Endodermal cell (in vitro differentiated cells): ENCODE data around the gene CCDC68. TPM values are rescaled to one million over a fixed set of nuclear protein-coding genes. Genes with fewer than 3 reads are reported as not detected.

Source experiments
- DNase-seq: peaks from one replicate; pipeline ENCODE4 v3.0.0-alpha.2; 2017
- H3K27ac ChIP-seq: 2 replicates; pipeline ENCODE4 v1.5.1; 2013; ENCODE audit warnings: mild to moderate bottlenecking, low read depth, low read length, moderate library complexity
- H3K27me3 ChIP-seq: 2 replicates; pipeline ENCODE4 v1.6.1; 2013; ENCODE audit warnings: mild to moderate bottlenecking, low read length, moderate library complexity; ENCODE audit not compliant: insufficient read depth, control insufficient read depth, poor library complexity, severe bottlenecking
- H3K36me3 ChIP-seq: 2 replicates; pipeline ENCODE4 v1.7.0; 2013; ENCODE audit warnings: mild to moderate bottlenecking, low read length, moderate library complexity; ENCODE audit not compliant: control insufficient read depth, insufficient read depth
- H3K4me1 ChIP-seq: one replicate; pipeline ENCODE4 v1.7.0; 2013; ENCODE audit warnings: low read length; ENCODE audit not compliant: control insufficient read depth, insufficient read depth
- H3K4me3 ChIP-seq: 2 replicates; pipeline ENCODE4 v1.5.1; 2013; ENCODE audit warnings: mild to moderate bottlenecking, low read length, moderate library complexity
- H3K9ac ChIP-seq: 2 replicates; pipeline ENCODE4 v1.6.1; 2013; ENCODE audit warnings: mild to moderate bottlenecking, low read length, moderate library complexity; ENCODE audit not compliant: poor library complexity, severe bottlenecking; ENCODE audit errors: extremely low read depth
- H3K9me3 ChIP-seq: 2 replicates; pipeline ENCODE4 v1.6.1; 2013; ENCODE audit warnings: mild to moderate bottlenecking, low read length, moderate library complexity; ENCODE audit not compliant: control insufficient read depth
- H3K27ac Mint-ChIP-seq: 2 replicates; pipeline ENCODE4 v1.8.0; 2020; ENCODE audit warnings: mixed read lengths
- H3K27me3 Mint-ChIP-seq: 2 replicates; pipeline ENCODE4 v1.8.0; 2021; ENCODE audit warnings: mild to moderate bottlenecking, mixed read lengths; ENCODE audit not compliant: insufficient read depth
- H3K36me3 Mint-ChIP-seq: 2 replicates; pipeline ENCODE4 v1.8.0; 2020; ENCODE audit warnings: low read depth, mixed read lengths
- H3K4me1 Mint-ChIP-seq: 2 replicates; pipeline ENCODE4 v1.8.0; 2020; ENCODE audit warnings: mixed read lengths
- H3K4me3 Mint-ChIP-seq: 2 replicates; pipeline ENCODE4 v1.8.0; 2020; ENCODE audit warnings: mild to moderate bottlenecking, moderate library complexity, mixed read lengths
- H3K9me3 Mint-ChIP-seq: 2 replicates; pipeline ENCODE4 v1.8.0; 2020; ENCODE audit warnings: mild to moderate bottlenecking, mixed read lengths
- WGBS, 2 experiments: methylation state at CpG; one replicate each; pipeline versions ENCODE4 v1.1.5 to v1.1.7; 2013; ENCODE audit warnings: missing lambda C conversion rate in 2 of 2, mixed read lengths in 1 of 2; ENCODE audit not compliant: insufficient coverage in 1 of 2, insufficient read length in 1 of 2; 5-methylcytosine and 5-hydroxymethylcytosine counted together
- total RNA-seq, 2 donors: library from RNA; stranded (reverse); fragmentation: NEBNext Ultra II Directional in 1 of 2; extraction: Animal tissue kit (Norgen Biotek cat#: 25700) in 1 of 2; gene quantifications; 2 replicates in 1 of 2; 3 replicates in 1 of 2; pipeline ENCODE4 v1.2.1, GENCODE V29; 2021
- TF ChIP-seq, protein P1 (sequence below): fragments of 200-600 bp; sonication (generic); conservative IDR thresholded peaks from 2 replicates; pipeline ENCODE4 v1.5.0; 2021; ENCODE audit warnings: antibody characterized with exemption, mild to moderate bottlenecking

The CCDC68 gene
- total RNA-seq, 2 donors from 2014 or later, result 0.53 to 0.80 TPM

DNA sequence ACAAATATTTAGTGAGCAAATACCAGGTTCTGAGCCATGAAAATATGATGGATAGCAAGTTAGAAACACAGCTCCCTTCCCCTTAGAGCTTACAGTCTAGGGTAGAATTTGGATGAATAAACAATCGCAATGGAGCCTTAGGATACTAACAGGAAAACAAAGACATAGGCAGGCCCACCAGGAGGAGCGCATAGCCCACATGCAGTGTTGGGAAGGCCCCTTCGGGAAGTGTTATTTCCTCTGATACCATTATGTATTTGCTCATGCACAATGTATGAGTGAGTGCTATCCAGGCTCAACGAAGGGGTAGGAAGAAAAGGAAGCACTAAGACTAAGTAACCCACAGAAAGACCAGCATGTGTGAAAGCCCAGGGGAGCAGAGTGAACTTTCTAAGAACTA is 76.9 kb downstream of the CCDC68 start:
- 60 to 64% methylated on average over 3 to 4 of the region's 4 CpGs for WGBS, 2 experiments
- no peak overlapping the region for H3K27ac ChIP-seq
- Mint-ChIP-seq H3K9me3 (peaks cover 9% of the 10 kb centered on the region), H3K4me1 (peaks cover 43% of the 10 kb centered on the region), H3K27me3 (peaks cover 3% of the 10 kb centered on the region), H3K36me3 (no peaks in the 10 kb centered on the region), H3K27ac (no peak overlapping the region), H3K4me3 (no peak overlapping the region)
- TF ChIP-seq, protein P1, sequence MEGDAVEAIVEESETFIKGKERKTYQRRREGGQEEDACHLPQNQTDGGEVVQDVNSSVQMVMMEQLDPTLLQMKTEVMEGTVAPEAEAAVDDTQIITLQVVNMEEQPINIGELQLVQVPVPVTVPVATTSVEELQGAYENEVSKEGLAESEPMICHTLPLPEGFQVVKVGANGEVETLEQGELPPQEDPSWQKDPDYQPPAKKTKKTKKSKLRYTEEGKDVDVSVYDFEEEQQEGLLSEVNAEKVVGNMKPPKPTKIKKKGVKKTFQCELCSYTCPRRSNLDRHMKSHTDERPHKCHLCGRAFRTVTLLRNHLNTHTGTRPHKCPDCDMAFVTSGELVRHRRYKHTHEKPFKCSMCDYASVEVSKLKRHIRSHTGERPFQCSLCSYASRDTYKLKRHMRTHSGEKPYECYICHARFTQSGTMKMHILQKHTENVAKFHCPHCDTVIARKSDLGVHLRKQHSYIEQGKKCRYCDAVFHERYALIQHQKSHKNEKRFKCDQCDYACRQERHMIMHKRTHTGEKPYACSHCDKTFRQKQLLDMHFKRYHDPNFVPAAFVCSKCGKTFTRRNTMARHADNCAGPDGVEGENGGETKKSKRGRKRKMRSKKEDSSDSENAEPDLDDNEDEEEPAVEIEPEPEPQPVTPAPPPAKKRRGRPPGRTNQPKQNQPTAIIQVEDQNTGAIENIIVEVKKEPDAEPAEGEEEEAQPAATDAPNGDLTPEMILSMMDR, result no peak
- peaks cover 23% of the 10 kb centered on the region for H3K4me1 ChIP-seq
- no peak overlapping the region for H3K9ac ChIP-seq
- peak; percentile 51 for DNase-seq
- no peak overlapping the region for H3K4me3 ChIP-seq
- no peaks in the 10 kb centered on the region for H3K36me3 ChIP-seq
- H3K27me3 ChIP-seq, result no peaks in the 10 kb centered on the region
- H3K9me3 ChIP-seq, result no peaks in the 10 kb centered on the region

DNA sequence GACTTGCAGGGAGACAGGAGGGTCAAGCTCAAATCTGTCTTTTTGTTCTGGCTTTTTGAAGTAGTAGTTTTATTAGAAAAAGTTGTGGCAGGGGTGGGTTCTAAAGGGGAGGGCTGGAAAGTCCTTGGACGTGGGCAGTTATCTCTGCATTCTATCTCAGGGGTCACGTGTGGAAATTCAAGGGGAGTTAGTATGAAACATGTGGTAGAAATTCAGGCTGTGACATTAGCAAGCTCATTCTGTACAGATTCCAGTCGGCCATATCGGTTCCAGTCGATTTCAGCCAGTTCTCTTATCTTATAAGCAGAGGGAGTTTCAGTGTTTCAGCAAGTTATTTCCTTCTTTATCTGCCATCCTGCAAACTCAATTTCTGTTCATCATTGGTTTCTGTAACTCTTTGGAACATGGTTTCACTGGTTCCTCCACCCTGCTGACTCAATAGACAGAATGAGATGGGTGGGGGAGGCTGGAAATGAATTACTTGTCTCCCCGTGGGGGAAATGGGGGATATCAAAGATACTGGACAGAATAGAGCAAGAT is 78.0 kb downstream of the CCDC68 start:
- WGBS, 2 experiments, result 96 to 100% methylated on average over 4 to 6 of the region's 6 CpGs
- TF ChIP-seq, protein P1, result no peak

DNA sequence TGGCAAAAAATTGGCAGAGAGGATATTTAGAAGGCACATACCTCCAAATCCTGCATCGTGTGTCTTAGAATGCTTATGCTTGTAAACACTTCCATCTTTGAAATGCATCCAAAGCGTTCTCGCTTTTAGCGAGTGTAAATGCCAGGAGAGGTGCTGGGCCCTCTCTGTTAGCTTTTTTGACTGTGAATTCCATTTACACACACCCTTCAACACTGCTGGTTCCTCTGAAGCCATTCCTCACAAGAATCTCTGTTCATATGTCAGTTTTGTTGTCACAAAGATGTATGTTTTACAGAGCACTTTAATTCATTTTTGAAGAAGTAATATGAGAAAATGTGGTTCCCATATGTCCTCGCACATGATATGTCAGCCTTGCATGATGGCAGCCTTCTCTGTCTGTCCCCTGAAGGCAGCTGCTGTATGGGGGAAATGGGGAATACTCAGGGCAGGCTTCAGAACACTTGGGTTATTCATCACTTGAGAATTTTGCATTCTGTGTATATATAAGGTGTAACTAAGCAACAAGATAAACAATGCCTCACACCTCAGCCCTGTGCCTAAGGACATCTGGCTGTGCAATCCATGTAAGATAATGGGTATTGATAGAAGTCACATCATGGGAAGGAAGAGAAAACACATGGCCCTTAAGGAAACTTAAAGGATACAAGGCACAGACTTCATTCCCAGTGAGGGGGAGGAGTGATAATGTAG is 78.7 kb downstream of the CCDC68 start:
- Mint-ChIP-seq H3K27me3 (peaks cover 3% of the 10 kb centered on the region), H3K27ac (peak overlapping the region; percentile 4), H3K4me1 (peaks cover 43% of the 10 kb centered on the region), H3K9me3 (peaks cover 9% of the 10 kb centered on the region), H3K4me3 (no peak overlapping the region), H3K36me3 (no peaks in the 10 kb centered on the region)
- TF ChIP-seq, protein P1, result no peak
- no peak overlapping the region for H3K4me3 ChIP-seq
- DNase-seq, result peak; percentile 55
- H3K9ac ChIP-seq, result peak overlapping the region; percentile 28
- H3K36me3 ChIP-seq, result no peaks in the 10 kb centered on the region
- H3K4me1 ChIP-seq, result peaks cover 23% of the 10 kb centered on the region
- H3K27ac ChIP-seq, result peak overlapping the region; percentile 21
- no peaks in the 10 kb centered on the region for H3K9me3 ChIP-seq
- 29 to 77% methylated on average over 1 to 5 of the region's 5 CpGs for WGBS, 2 experiments
- no peaks in the 10 kb centered on the region for H3K27me3 ChIP-seq

More for the DNA sequence above, 78.0 kb downstream of the CCDC68 start:
- Mint-ChIP-seq H3K4me1 (peaks cover 43% of the 10 kb centered on the region), H3K27me3 (peaks cover 3% of the 10 kb centered on the region), H3K9me3 (peaks cover 10% of the 10 kb centered on the region), H3K36me3 (no peaks in the 10 kb centered on the region), H3K4me3 (no peak overlapping the region), H3K27ac (peak overlapping the region; percentile 4)
- no peaks in the 10 kb centered on the region for H3K36me3 ChIP-seq
- no peak for DNase-seq
- H3K9me3 ChIP-seq, result no peaks in the 10 kb centered on the region
- H3K4me1 ChIP-seq, result peaks cover 23% of the 10 kb centered on the region
- no peak overlapping the region for H3K4me3 ChIP-seq
- no peak overlapping the region for H3K9ac ChIP-seq
- no peak overlapping the region for H3K27ac ChIP-seq
- H3K27me3 ChIP-seq, result no peaks in the 10 kb centered on the region
